ENCODE data around the gene TANGO6.

The TANGO6 gene

GRCh38 chr16:69131839-69132423 lies 288.6 kb downstream of the TANGO6 start:
- FAIRE-seq (peak; percentile 69), DNase-seq (ENCODE audit: insufficient read length, low spot score) (peak; percentile 86)

- peak; percentile 86 for FAIRE-seq
- peak; percentile 84 for DNase-seq (ENCODE audit: insufficient read length, low spot score)
These were observed 289.3 kb downstream of the TANGO6 start, which contains the start of the genes CHTF8 and UTP4 for GRCh38 chr16:69132424-69133252. CHTF8 (minus strand) TSS chr16:69132588; CDS start chr16:69121458, 11,130 bp downstream. UTP4 (plus strand) TSS chr16:69132649; CDS start chr16:69133460, 811 bp downstream.

GRCh38 chr16:69133373-69133954 lies 290.1 kb downstream of the TANGO6 start:
- DNase-seq (ENCODE audit: insufficient read length, low spot score) (no peak), FAIRE-seq (no peak)
